ENCODE measurements around the gene CRPPA.

GRCh38 chr7:16397501-16398145 is 23.7 kb downstream of the CRPPA start:
- TF ChIP-seq POLR2A (IDR thresholded peaks at IDR 0.05) (no peak), CTCF (IDR thresholded peaks at IDR 0.05) (no peak)
